HepG2 (cell line): ENCODE measurements around the gene DHTKD1. TPM values are rescaled to one million over a fixed set of nuclear protein-coding genes. Genes with fewer than 3 reads are reported as not detected.

Experiments used
- ATAC-seq: fragments of 200-7000 bp; cut with Tn5 transposase; 3 replicates; pipeline ENCODE4 v1.9.1; 2020; ENCODE audit warnings: mild to moderate bottlenecking, moderate library complexity
- BruUV-seq: library from RNA; stranded (reverse); fragments of 400-500 nt; replicated peaks from 2 replicates; lab custom pipeline; 2021; lab: Mats Ljungman, UMichigan
- CTCF ChIA-PET: fragments of 300-600 bp; formaldehyde crosslinking; extraction: SDS; loops from one replicate; lab custom pipeline; 2021; ENCODE audit warnings: low total read pairs, inconsistent platforms, low intra/inter-chr PET ratio; lab: Yijun Ruan, JAX
- POLR2A ChIA-PET: fragments of 350-600 bp; sonication (Branson Sonifier 250); formaldehyde crosslinking; loops from one replicate; lab custom pipeline; 2020; ENCODE audit warnings: antibody characterized with exemption, inconsistent platforms; lab: Yijun Ruan, JAX
- DNase-seq: peaks from one replicate; pipeline ENCODE4 v3.0.0-alpha.2; 2015; ENCODE audit warnings: low spot score
- FAIRE-seq: peaks from 3 replicates; lab custom pipeline; 2011; peaks lifted over from hg19 to GRCh38; lab: Jason Lieb, UNC
- H2AFZ ChIP-seq: one replicate; pipeline ENCODE4 v1.6.1; 2011; ENCODE audit warnings: low read length, inconsistent platforms
- H3K27ac ChIP-seq: fragments of 300-600 bp; 3 replicates; pipeline ENCODE4 v1.8.0; 2011; ENCODE audit warnings: mixed run types, mild to moderate bottlenecking, mixed read lengths, low read length, inconsistent platforms; ENCODE audit not compliant: insufficient read depth; ENCODE audit errors: extremely low read length
- H3K27me3 ChIP-seq, 2 experiments: fragments of 200-600 bp in 1 of 2; 2 replicates in 1 of 2; 3 replicates in 1 of 2; pipeline versions ENCODE4 v1.6.0 to v1.8.0; 2011; ENCODE audit warnings: low read length in 2 of 2, mild to moderate bottlenecking in 2 of 2, moderate library complexity in 2 of 2, inconsistent platforms in 1 of 2; ENCODE audit not compliant: insufficient read depth in 2 of 2, control insufficient read depth in 1 of 2
- H3K36me3 ChIP-seq, 2 experiments: fragments of 200-600 bp in 1 of 2; replicated peaks in 1 of 2; 2 replicates in 1 of 2; 3 replicates in 1 of 2; pipeline versions ENCODE4 v1.5.1 to v1.8.0; 2011; ENCODE audit warnings: low read length in 2 of 2, inconsistent platforms in 1 of 2; ENCODE audit not compliant: insufficient read depth in 2 of 2, control insufficient read depth in 1 of 2
- H3K4me1 ChIP-seq: 2 replicates; pipeline ENCODE4 v1.5.1; 2012; ENCODE audit warnings: low read length, inconsistent platforms; ENCODE audit not compliant: insufficient read depth
- H3K4me2 ChIP-seq: 2 replicates; pipeline ENCODE4 v1.6.0; 2011; ENCODE audit warnings: low read depth, low read length, inconsistent platforms
- H3K4me3 ChIP-seq, 3 experiments: fragments of 200-600 bp in 1 of 3; sonication (generic), shearing (Covaris generic) in 1 of 3; replicated peaks in 1 of 3; 2 replicates each; pipeline ENCODE4 v1.5.1; 2011 to 2016; ENCODE audit warnings: low read length in 3 of 3, inconsistent platforms in 2 of 3, low read depth in 2 of 3, mild to moderate bottlenecking in 2 of 3, control low read depth in 1 of 3, mixed read lengths in 1 of 3; ENCODE audit not compliant: insufficient read depth in 1 of 3
- H3K79me2 ChIP-seq: one replicate; pipeline ENCODE4 v1.6.1; 2011; ENCODE audit warnings: low read length, inconsistent platforms; ENCODE audit not compliant: insufficient read depth
- H3K9ac ChIP-seq: 2 replicates; pipeline ENCODE4 v1.6.0; 2011; ENCODE audit warnings: mild to moderate bottlenecking, low read depth, low read length, inconsistent platforms; ENCODE audit not compliant: insufficient read depth
- H3K9me3 ChIP-seq: 2 replicates; pipeline ENCODE4 v1.5.1; 2012; ENCODE audit warnings: mild to moderate bottlenecking, low read length
- H4K20me1 ChIP-seq: 2 replicates; pipeline ENCODE4 v1.6.0; 2011; ENCODE audit warnings: inconsistent platforms, mild to moderate bottlenecking, low read length, moderate library complexity; ENCODE audit not compliant: insufficient read depth
- DMAP1 ChIP-seq: IDR thresholded peaks from 2 replicates; pipeline ENCODE4 v1.6.1; 2016
- DR1 ChIP-seq: sonication (generic); formaldehyde crosslinking; IDR thresholded peaks from 2 replicates; pipeline ENCODE4 v1.8.0; 2021; ENCODE audit warnings: mild to moderate bottlenecking, missing genetic modification reagents, inconsistent platforms
- GABPA ChIP-seq, 2 experiments: IDR thresholded peaks; 2 replicates each; pipeline ENCODE4 v1.6.1; 2011 to 2016; ENCODE audit warnings: low read depth in 2 of 2, low read length in 1 of 2, missing biosample characterization in 1 of 2, missing genetic modification characterization in 1 of 2
- JARID2 ChIP-seq: sonication (generic); formaldehyde crosslinking; IDR thresholded peaks from 2 replicates; pipeline ENCODE4 v1.8.1; 2023; ENCODE audit warnings: missing genetic modification reagents, inconsistent platforms; ENCODE audit not compliant: insufficient replicate concordance
- MIXL1 ChIP-seq: IDR thresholded peaks from 2 replicates; pipeline ENCODE4 v1.6.1; 2016
- SMC3 ChIP-seq: IDR thresholded peaks from 2 replicates; pipeline ENCODE4 v1.6.1; 2011; ENCODE audit warnings: low read length, improper control_type of control experiment
- ZEB1 ChIP-seq: IDR thresholded peaks from 2 replicates; pipeline ENCODE4 v1.6.1; 2012; ENCODE audit warnings: mild to moderate bottlenecking, low read depth, inconsistent platforms; ENCODE audit not compliant: insufficient replicate concordance
- ZNF33B ChIP-seq: sonication (generic); formaldehyde crosslinking; IDR thresholded peaks from 2 replicates; pipeline ENCODE4 v1.5.1; 2020; ENCODE audit warnings: mild to moderate bottlenecking, missing genetic modification reagents
- ZNF598 ChIP-seq: sonication (generic); formaldehyde crosslinking; IDR thresholded peaks from 2 replicates; pipeline ENCODE4 v1.5.1; 2020; ENCODE audit warnings: mild to moderate bottlenecking, missing genetic modification reagents, borderline replicate concordance
- WGBS: methylation state at CpG from one replicate; pipeline ENCODE4 v1.1.6; 2017; ENCODE audit warnings: low lambda C conversion rate; 5-methylcytosine and 5-hydroxymethylcytosine counted together
- in situ Hi-C: cut with HindIII; loops from 2 replicates; pipeline ENCODE4 v1.10.0; 2017; ENCODE audit warnings: low pct_unique_long_range_greater_than_20kb; ENCODE audit not compliant: extremely low pct_ligation_motif_present
- intact Hi-C: fragments of 100-400 bp; cut with micrococcal nuclease; formaldehyde crosslinking; loops from one replicate; pipeline ENCODE4 v1.10.0; 2022; ENCODE audit not compliant: unreplicated experiment
- polyA plus RNA-seq, 8 experiments: library from polyadenylated mRNA; depleted of rRNA in 3 of 8; stranded (reverse) in 7 of 8; unstranded in 1 of 8; fragments of >200 nt; fragmentation: Illumina TruSeq in 4 of 8; extraction: Trizol in 4 of 8; gene quantifications; 2 replicates each; pipeline versions ENCODE4 v1.2.1 to v1.2.3, GENCODE V29; 2011 to 2016; ENCODE audit warnings: low read depth in 4 of 8, missing spikeins in 1 of 8, mixed read lengths in 1 of 8; ENCODE audit not compliant: insufficient read depth in 1 of 8
- total RNA-seq, 5 experiments: library from RNA; depleted of rRNA; stranded (reverse); fragments of >200 nt; fragmentation: Illumina TruSeq; extraction: Trizol; gene quantifications; 2 replicates each; pipeline ENCODE4 v1.2.3, GENCODE V29; 2016; ENCODE audit warnings: low read depth in 1 of 5
- TF ChIP-seq, protein P1 (sequence below): sonication (generic); formaldehyde crosslinking; IDR thresholded peaks from 2 replicates; pipeline ENCODE4 v1.4.0; 2020; ENCODE audit warnings: mild to moderate bottlenecking, missing genetic modification reagents
- TF ChIP-seq, protein P2 (sequence below): sonication (generic); formaldehyde crosslinking; IDR thresholded peaks from 2 replicates; pipeline ENCODE4 v1.4.0; 2020; ENCODE audit warnings: mild to moderate bottlenecking, missing genetic modification reagents

Gene DHTKD1
- total and polyA plus RNA-seq, 2 of the 13 experiments (the other 11 are each of a cell fraction or from before 2014, with no cell fraction given) = 9.6 to 14.1 TPM

DNA sequence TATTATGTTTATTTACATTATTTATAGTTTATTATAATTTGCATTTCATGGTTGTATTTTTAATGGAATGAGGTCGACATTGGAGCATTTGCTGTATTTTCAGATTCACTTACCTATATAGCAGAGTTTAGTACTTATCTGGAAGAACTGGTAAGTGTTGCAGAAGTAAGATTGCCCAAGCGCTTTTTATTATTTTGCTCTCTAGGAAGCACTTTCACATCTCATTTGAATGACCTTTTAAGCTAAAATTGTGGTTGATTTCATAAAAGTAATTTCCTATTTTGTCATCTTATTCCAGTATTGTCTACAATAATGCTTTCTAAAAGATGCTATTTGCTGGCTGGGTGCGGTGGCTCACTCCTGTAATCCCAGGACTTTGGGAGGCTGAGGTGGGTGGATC is 89.4 kb downstream of the DHTKD1 start:
- no TSS peak for BruUV-seq
- Histone ChIP-seq H3K4me1 (peaks cover 26% of the 10 kb centered on the region), H2AFZ (no peak overlapping the region), H3K9ac (no peak overlapping the region), H3K4me3 (no peak overlapping the region), H3K79me2 (no peaks in the 10 kb centered on the region), H4K20me1 (no peaks in the 10 kb centered on the region), H3K9me3 (no peaks in the 10 kb centered on the region), H3K4me2 (no peak overlapping the region), H3K27ac (no peak overlapping the region), H3K36me3 (peaks cover 5 to 22% of the 10 kb centered on the region in 2 experiments; a peak in 3 of 5 replicates), H3K27me3 (no peaks in the 10 kb centered on the region)
- ATAC-seq = no peak
- no peak for FAIRE-seq
- ChIA-PET CTCF (no interaction called here), POLR2A (no interaction called here)
- in situ Hi-C loops = no loop called here
- no peak for DNase-seq
- intact Hi-C loops = no loop called here
- 94% methylated on average over 3 of the region's 3 CpGs for WGBS
- TF ChIP-seq SMC3 (no peak), DMAP1 (no peak), GABPA (IDR thresholded peaks at IDR 0.05; ENCODE audit: low read depth, low read length) (no peak), GABPA (CRISPR knock-in tag; IDR thresholded peaks at IDR 0.05; ENCODE audit: low read depth) (no peak), ZEB1 (no peak)
- TF ChIP-seq, protein P1, sequence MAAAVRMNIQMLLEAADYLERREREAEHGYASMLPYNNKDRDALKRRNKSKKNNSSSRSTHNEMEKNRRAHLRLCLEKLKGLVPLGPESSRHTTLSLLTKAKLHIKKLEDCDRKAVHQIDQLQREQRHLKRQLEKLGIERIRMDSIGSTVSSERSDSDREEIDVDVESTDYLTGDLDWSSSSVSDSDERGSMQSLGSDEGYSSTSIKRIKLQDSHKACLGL (CRISPR knock-in tag) = no peak

DNA sequence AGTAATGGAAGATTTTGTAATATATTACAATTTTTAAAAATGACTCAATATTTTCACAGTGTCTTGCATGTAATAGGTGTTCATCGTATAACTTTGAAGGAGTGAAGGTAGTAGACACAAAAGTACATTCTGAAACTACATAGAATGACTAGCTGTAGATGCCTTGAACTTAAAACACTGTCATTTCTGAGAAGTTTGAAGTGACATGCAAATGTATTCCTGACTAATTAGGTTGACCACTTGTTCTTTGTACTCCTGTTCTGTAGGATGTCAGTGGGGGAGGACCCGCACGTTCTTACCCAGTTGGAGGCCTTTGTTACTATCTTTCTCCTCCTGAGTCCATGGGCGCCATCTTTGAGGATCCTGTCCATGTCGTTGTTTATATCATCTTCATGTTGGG is 91.9 kb downstream of the DHTKD1 start:
- Histone ChIP-seq H3K9me3 (no peaks in the 10 kb centered on the region), H3K36me3 (peaks cover 5 to 29% of the 10 kb centered on the region in 2 experiments; a peak in 4 of 5 replicates), H3K4me2 (no peak overlapping the region), H3K27ac (no peak overlapping the region), H3K4me1 (peaks cover 21% of the 10 kb centered on the region), H3K4me3 (no peak overlapping the region), H3K9ac (no peak overlapping the region), H3K27me3 (no peaks in the 10 kb centered on the region), H2AFZ (no peak overlapping the region), H4K20me1 (no peaks in the 10 kb centered on the region), H3K79me2 (no peaks in the 10 kb centered on the region)
- ChIA-PET POLR2A (no interaction called here), CTCF (no interaction called here)
- no peak for ATAC-seq
- 98% methylated on average over 5 of the region's 5 CpGs for WGBS
- TF ChIP-seq DMAP1 (no peak), ZNF598 (CRISPR knock-in tag) (no peak), MIXL1 (no peak), DR1 (CRISPR knock-in tag) (no peak), ZNF33B (no peak), JARID2 (CRISPR knock-in tag) (no peak)
- TF ChIP-seq, protein P2, sequence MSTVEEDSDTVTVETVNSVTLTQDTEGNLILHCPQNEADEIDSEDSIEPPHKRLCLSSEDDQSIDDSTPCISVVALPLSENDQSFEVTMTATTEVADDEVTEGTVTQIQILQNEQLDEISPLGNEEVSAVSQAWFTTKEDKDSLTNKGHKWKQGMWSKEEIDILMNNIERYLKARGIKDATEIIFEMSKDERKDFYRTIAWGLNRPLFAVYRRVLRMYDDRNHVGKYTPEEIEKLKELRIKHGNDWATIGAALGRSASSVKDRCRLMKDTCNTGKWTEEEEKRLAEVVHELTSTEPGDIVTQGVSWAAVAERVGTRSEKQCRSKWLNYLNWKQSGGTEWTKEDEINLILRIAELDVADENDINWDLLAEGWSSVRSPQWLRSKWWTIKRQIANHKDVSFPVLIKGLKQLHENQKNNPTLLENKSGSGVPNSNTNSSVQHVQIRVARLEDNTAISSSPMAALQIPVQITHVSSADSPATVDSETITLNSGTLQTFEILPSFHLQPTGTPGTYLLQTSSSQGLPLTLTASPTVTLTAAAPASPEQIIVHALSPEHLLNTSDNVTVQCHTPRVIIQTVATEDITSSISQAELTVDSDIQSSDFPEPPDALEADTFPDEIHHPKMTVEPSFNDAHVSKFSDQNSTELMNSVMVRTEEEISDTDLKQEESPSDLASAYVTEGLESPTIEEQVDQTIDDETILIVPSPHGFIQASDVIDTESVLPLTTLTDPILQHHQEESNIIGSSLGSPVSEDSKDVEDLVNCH (CRISPR knock-in tag) = no peak
- in situ Hi-C loops = no loop called here
- BruUV-seq = no TSS peak
- FAIRE-seq = no peak
- DNase-seq = no peak
- intact Hi-C loops = no loop called here
